ENCODE results near the gene LRRTM3. TPM values are rescaled to one million over a fixed set of nuclear protein-coding genes. Genes with fewer than 3 reads are reported as not detected.

The LRRTM3 gene
- total and polyA plus RNA-seq, 2 donors: 0.02 to 0.05 TPM

DNA sequence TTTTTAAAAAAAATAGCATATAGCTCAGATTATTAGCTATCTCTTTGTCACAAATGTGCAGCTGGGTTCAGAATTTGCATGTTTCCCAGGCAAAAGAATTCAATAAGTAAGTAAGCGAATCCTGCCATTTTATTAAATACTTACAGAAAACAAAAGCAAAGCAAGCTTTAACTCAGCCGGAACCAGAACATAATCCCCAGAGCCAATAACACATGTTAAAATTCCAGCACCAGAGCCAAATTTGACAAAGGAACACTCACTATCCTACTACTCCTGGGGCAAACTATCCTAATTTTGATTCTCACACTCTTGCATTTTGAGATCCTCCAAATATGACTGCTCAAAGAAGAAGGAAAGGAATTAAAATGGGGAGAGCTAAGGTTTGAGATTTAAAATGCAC is 32.6 kb downstream of the LRRTM3 start:
- Histone ChIP-seq H3K36me3 (ENCODE audit: control insufficient read depth in 2 of 2, insufficient read depth in 2 of 2, low read length in 1 of 2) (no peaks in the 10 kb centered on the region), H3K27ac (ENCODE audit: low read depth in 1 of 2, low read length in 1 of 2) (no peak overlapping the region), H3K9me3 (ENCODE audit: control insufficient read depth in 2 of 2, insufficient read depth in 1 of 2, low read length in 1 of 2) (no peaks in the 10 kb centered on the region), H3K4me1 (ENCODE audit: control insufficient read depth in 2 of 2, insufficient read depth in 2 of 2, low read length in 2 of 2) (no peaks in the 10 kb centered on the region), H3K4me3 (ENCODE audit: low read length in 2 of 2) (no peak overlapping the region), H3K27me3 (ENCODE audit: control insufficient read depth in 2 of 2, insufficient read depth in 1 of 2, low read length in 1 of 2) (no peaks in the 10 kb centered on the region)
- WGBS: 92% methylated on average over 2 of the region's 2 CpGs
- DNase-seq (ENCODE audit: low read depth in 6 of 9, low spot score in 9 of 9): no peak

DNA sequence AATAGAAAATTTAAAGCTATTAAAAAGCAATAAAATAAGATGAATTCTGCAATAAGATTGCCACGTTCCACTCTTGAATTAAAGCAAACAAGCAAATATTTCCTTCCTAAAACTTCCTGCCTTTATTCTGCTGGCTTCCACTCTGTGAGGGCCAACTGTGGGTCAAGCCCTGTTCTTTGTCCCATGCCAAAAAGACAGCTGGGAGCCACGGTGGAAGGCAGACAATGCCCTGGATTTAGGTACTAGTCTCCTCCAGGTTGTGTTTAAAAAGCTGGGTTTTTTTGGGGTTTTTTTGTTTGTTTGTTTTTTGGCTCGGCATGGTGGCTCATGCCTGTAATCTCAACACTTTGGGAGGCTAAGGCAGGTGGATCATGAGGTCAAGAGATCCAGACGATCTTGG is 39.1 kb downstream of the LRRTM3 start:
- 71% methylated on average over 4 of the region's 4 CpGs for WGBS
- Histone ChIP-seq H3K4me3 (ENCODE audit: low read length in 2 of 2) (no peak overlapping the region), H3K36me3 (ENCODE audit: control insufficient read depth in 2 of 2, insufficient read depth in 2 of 2, low read length in 1 of 2) (no peaks in the 10 kb centered on the region), H3K27ac (ENCODE audit: low read depth in 1 of 2, low read length in 1 of 2) (no peak overlapping the region), H3K4me1 (ENCODE audit: control insufficient read depth in 2 of 2, insufficient read depth in 2 of 2, low read length in 2 of 2) (no peaks in the 10 kb centered on the region), H3K27me3 (ENCODE audit: control insufficient read depth in 2 of 2, insufficient read depth in 1 of 2, low read length in 1 of 2) (no peaks in the 10 kb centered on the region), H3K9me3 (ENCODE audit: control insufficient read depth in 2 of 2, insufficient read depth in 1 of 2, low read length in 1 of 2) (no peaks in the 10 kb centered on the region)
- no peak for DNase-seq (ENCODE audit: low read depth in 6 of 9, low spot score in 9 of 9)

DNA sequence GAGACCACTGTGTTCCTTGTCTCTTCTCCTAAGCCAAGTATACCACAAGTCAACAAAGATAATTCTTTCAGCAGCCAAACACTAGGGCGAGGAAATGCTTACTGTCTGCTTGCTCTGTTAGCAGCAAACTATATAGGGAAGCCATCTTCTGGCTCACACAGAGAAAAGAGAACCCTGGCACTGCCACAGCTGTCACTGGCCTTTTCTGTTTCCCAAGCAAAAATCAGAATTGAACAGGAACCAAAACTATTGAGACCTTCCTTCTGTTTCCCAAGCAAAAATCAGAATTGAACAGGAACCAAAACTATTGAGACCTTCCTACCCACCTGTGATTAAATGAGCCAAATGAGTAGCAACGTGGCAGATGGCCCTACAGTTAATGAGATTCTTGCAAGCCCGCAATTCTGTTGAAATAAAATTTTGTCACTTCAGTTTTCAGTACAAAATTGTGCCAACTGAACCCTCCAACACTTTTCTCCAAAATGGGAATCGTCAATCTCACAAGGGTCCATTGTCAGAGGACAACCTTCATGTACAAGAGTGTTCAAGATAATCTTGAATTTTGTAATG is 54.5 kb downstream of the LRRTM3 start:
- Histone ChIP-seq H3K27me3 (ENCODE audit: control insufficient read depth in 2 of 2, insufficient read depth in 1 of 2, low read length in 1 of 2) (no peaks in the 10 kb centered on the region), H3K9me3 (ENCODE audit: control insufficient read depth in 2 of 2, insufficient read depth in 1 of 2, low read length in 1 of 2) (no peaks in the 10 kb centered on the region), H3K36me3 (ENCODE audit: control insufficient read depth in 2 of 2, insufficient read depth in 2 of 2, low read length in 1 of 2) (no peaks in the 10 kb centered on the region), H3K4me1 (ENCODE audit: control insufficient read depth in 2 of 2, insufficient read depth in 2 of 2, low read length in 2 of 2) (no peaks in the 10 kb centered on the region), H3K4me3 (ENCODE audit: low read length in 2 of 2) (no peak overlapping the region), H3K27ac (ENCODE audit: low read depth in 1 of 2, low read length in 1 of 2) (no peak overlapping the region)
- WGBS: 91% methylated on average over 4 of the region's 4 CpGs
- DNase-seq (ENCODE audit: low read depth in 6 of 9, low spot score in 9 of 9): no peak

DNA sequence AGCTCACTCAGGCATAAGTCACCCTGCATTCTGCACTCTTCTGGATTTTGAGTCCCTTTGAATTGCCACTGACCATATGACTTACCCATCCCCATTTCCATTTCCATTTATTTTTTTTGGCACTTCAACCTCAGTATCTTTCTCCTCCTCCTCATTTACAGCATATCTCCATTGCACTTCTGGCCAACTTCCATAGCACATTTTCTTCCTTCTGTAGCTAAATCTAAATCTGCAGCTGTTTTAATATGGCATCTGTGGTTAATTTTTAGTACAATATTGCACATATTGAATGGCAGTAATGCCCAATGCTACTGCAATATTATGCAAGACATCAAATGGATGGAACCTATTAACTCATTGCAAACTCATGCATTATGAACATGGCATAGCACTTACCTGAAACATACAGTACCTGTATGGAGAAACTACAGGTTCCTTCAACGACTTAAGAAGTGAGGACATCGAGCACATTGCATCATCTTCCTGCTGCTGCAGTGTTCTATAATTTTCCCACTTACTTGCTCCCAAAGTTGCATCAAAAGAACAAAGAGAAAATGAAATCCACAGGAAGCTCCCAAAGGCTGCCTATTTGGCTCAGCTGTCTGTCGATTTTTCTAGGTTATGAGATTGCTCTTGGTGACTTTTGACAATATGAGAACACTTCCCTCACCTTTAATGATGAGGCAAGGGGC is 55.7 kb downstream of the LRRTM3 start:
- no peak for DNase-seq (ENCODE audit: low read depth in 6 of 9, low spot score in 9 of 9)
- Histone ChIP-seq H3K27ac (ENCODE audit: low read depth in 1 of 2, low read length in 1 of 2) (no peak overlapping the region), H3K36me3 (ENCODE audit: control insufficient read depth in 2 of 2, insufficient read depth in 2 of 2, low read length in 1 of 2) (no peaks in the 10 kb centered on the region), H3K4me3 (ENCODE audit: low read length in 2 of 2) (no peak overlapping the region), H3K4me1 (ENCODE audit: control insufficient read depth in 2 of 2, insufficient read depth in 2 of 2, low read length in 2 of 2) (no peaks in the 10 kb centered on the region), H3K9me3 (ENCODE audit: control insufficient read depth in 2 of 2, insufficient read depth in 1 of 2, low read length in 1 of 2) (no peaks in the 10 kb centered on the region), H3K27me3 (ENCODE audit: control insufficient read depth in 2 of 2, insufficient read depth in 1 of 2, low read length in 1 of 2) (no peaks in the 10 kb centered on the region)
- 88% methylated on average over 3 of the region's 3 CpGs for WGBS

- no peaks in the 10 kb centered on the region for H3K9me3 ChIP-seq (ENCODE audit: control insufficient read depth in 2 of 2, insufficient read depth in 1 of 2, low read length in 1 of 2)
- DNase-seq (ENCODE audit: low read depth in 6 of 9, low spot score in 9 of 9): no peak
- H3K27ac ChIP-seq (ENCODE audit: low read depth in 1 of 2, low read length in 1 of 2): no peak overlapping the region
- H3K36me3 ChIP-seq (ENCODE audit: control insufficient read depth in 2 of 2, insufficient read depth in 2 of 2, low read length in 1 of 2): no peaks in the 10 kb centered on the region
- WGBS: 92% methylated on average over 1 of the region's 1 CpG
- no peaks in the 10 kb centered on the region for H3K4me1 ChIP-seq (ENCODE audit: control insufficient read depth in 2 of 2, insufficient read depth in 2 of 2, low read length in 2 of 2)
- no peak overlapping the region for H3K4me3 ChIP-seq (ENCODE audit: low read length in 2 of 2)
- H3K27me3 ChIP-seq (ENCODE audit: control insufficient read depth in 2 of 2, insufficient read depth in 1 of 2, low read length in 1 of 2): no peaks in the 10 kb centered on the region
Measured at GRCh38 chr10:66982053-66982420, 56.2 kb downstream of the LRRTM3 start.

DNA sequence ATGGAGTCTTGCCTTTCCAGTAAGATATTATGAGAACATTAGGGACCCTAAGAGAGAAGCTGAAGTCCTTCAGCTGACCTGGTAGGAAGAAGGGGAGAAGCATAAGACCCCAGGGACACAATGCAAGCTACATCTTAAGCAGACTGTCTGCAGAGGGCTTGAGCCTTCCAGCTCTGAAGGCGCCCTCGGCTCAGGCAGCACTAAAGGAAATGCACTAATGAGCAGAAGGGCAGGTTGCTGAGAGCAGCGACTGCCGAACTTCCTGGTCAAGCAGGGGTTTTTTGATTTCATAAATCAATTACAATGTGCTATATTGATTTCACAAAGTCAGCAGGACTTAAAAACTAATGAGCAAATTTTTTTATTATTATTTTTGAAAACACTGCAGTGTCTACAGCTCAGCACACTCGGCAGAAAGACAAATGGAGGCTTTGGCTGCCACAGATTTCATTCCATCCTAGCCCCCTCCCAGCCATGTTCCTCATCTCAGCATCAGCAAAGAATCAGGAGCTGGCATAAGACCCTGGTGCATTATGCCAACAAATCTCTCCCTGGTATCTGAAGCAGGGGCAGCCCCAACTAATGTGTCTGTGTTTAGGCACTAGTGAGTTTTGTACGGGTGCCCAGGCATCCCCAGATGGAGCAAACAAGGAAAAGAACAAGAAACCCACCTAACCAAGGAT is 57.1 kb downstream of the LRRTM3 start:
- H3K27me3 ChIP-seq (ENCODE audit: control insufficient read depth in 2 of 2, insufficient read depth in 1 of 2, low read length in 1 of 2): no peaks in the 10 kb centered on the region
- H3K27ac ChIP-seq (ENCODE audit: low read depth in 1 of 2, low read length in 1 of 2): no peak overlapping the region
- 60% methylated on average over 6 of the region's 6 CpGs for WGBS
- no peaks in the 10 kb centered on the region for H3K4me1 ChIP-seq (ENCODE audit: control insufficient read depth in 2 of 2, insufficient read depth in 2 of 2, low read length in 2 of 2)
- no peak overlapping the region for H3K4me3 ChIP-seq (ENCODE audit: low read length in 2 of 2)
- H3K36me3 ChIP-seq (ENCODE audit: control insufficient read depth in 2 of 2, insufficient read depth in 2 of 2, low read length in 1 of 2): no peaks in the 10 kb centered on the region
- H3K9me3 ChIP-seq (ENCODE audit: control insufficient read depth in 2 of 2, insufficient read depth in 1 of 2, low read length in 1 of 2): no peaks in the 10 kb centered on the region
- DNase-seq (ENCODE audit: low read depth in 6 of 9, low spot score in 9 of 9): no peak

DNA sequence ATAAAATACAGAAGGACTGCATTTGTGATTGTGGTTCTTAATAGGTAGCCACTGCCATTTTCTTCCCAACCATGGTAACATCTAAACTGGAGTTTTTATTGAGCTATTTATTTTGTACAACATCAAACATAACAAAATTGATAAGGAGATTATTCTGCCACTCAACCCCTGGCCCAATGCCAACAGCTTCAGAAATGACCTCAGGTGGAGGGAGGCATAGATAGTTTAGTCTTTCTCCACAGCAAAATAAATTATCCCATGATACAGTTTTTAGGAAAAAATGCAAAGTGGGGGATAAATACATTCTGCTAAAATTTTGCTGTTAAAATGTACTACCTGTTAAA is 57.6 kb downstream of the LRRTM3 start:
- no peaks in the 10 kb centered on the region for H3K27me3 ChIP-seq (ENCODE audit: control insufficient read depth in 2 of 2, insufficient read depth in 1 of 2, low read length in 1 of 2)
- no peaks in the 10 kb centered on the region for H3K36me3 ChIP-seq (ENCODE audit: control insufficient read depth in 2 of 2, insufficient read depth in 2 of 2, low read length in 1 of 2)
- H3K27ac ChIP-seq (ENCODE audit: low read depth in 1 of 2, low read length in 1 of 2): no peak overlapping the region
- DNase-seq (ENCODE audit: low read depth in 6 of 9, low spot score in 9 of 9): no peak
- no peaks in the 10 kb centered on the region for H3K9me3 ChIP-seq (ENCODE audit: control insufficient read depth in 2 of 2, insufficient read depth in 1 of 2, low read length in 1 of 2)
- no peaks in the 10 kb centered on the region for H3K4me1 ChIP-seq (ENCODE audit: control insufficient read depth in 2 of 2, insufficient read depth in 2 of 2, low read length in 2 of 2)
- no peak overlapping the region for H3K4me3 ChIP-seq (ENCODE audit: low read length in 2 of 2)

DNA sequence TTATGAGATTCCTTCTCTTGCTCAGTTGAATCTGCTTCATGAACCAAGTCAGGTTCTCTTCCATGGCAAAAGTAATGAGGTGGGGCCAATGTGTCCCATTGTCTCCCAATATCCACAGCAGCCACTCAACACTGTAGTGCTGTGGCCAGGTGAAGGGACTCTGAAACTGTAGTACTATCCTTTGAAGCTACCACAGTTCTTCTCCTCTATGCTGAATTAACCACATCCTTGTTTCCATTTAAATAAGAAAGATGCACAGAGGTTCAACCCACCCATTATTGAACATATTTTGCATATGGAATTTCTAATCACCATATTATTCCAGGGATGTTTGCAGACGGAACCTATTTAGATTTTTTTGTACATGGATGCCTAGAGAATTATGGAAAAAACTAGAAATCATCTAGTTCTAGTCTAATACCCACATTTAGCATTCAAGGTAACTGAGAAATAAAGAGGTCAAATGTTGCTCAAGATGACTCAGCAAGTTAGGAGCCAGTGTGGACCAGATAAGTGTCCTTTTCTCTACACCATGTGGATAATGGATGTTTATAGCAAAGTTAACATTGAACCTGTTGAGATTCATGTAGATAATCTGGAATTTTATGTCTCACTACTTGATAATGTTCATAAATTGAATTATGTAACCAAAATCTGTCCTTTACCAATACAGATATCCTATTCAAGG is 64.5 kb downstream of the LRRTM3 start:
- WGBS: 89% methylated on average over 1 of the region's 1 CpG
- Histone ChIP-seq H3K9me3 (ENCODE audit: control insufficient read depth in 2 of 2, insufficient read depth in 1 of 2, low read length in 1 of 2) (no peaks in the 10 kb centered on the region), H3K27me3 (ENCODE audit: control insufficient read depth in 2 of 2, insufficient read depth in 1 of 2, low read length in 1 of 2) (no peaks in the 10 kb centered on the region), H3K4me3 (ENCODE audit: low read length in 2 of 2) (no peak overlapping the region), H3K27ac (ENCODE audit: low read depth in 1 of 2, low read length in 1 of 2) (no peak overlapping the region), H3K36me3 (ENCODE audit: control insufficient read depth in 2 of 2, insufficient read depth in 2 of 2, low read length in 1 of 2) (no peaks in the 10 kb centered on the region), H3K4me1 (ENCODE audit: control insufficient read depth in 2 of 2, insufficient read depth in 2 of 2, low read length in 2 of 2) (no peaks in the 10 kb centered on the region)
- DNase-seq (ENCODE audit: low read depth in 6 of 9, low spot score in 9 of 9): no peak

DNA sequence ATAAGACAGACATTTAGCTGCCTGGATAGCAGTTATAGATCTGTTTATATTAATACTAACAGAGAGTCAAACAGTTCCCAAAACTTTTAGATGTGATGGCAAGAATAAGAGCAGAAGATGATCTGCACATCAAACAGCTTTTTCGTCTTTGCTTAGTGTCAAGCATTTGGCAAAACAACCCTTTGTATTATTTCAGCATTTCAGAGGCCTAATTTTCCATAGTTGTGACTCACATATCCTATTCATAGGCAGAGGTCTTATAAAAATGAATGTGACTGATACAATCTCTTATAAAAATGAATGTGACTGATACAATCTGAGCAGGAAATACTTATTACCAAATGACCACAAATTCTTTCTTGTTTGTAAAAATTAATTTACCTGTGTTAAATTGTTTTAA is 71.2 kb downstream of the LRRTM3 start:
- WGBS: 96% methylated on average over 1 of the region's 1 CpG
- H3K36me3 ChIP-seq (ENCODE audit: control insufficient read depth in 2 of 2, insufficient read depth in 2 of 2, low read length in 1 of 2): no peaks in the 10 kb centered on the region
- DNase-seq (ENCODE audit: low read depth in 6 of 9, low spot score in 9 of 9): no peak
- no peaks in the 10 kb centered on the region for H3K27me3 ChIP-seq (ENCODE audit: control insufficient read depth in 2 of 2, insufficient read depth in 1 of 2, low read length in 1 of 2)
- no peak overlapping the region for H3K27ac ChIP-seq (ENCODE audit: low read depth in 1 of 2, low read length in 1 of 2)
- no peaks in the 10 kb centered on the region for H3K9me3 ChIP-seq (ENCODE audit: control insufficient read depth in 2 of 2, insufficient read depth in 1 of 2, low read length in 1 of 2)
- no peaks in the 10 kb centered on the region for H3K4me1 ChIP-seq (ENCODE audit: control insufficient read depth in 2 of 2, insufficient read depth in 2 of 2, low read length in 2 of 2)
- no peak overlapping the region for H3K4me3 ChIP-seq (ENCODE audit: low read length in 2 of 2)
